GM12878 (cell line): ENCODE measurements around the gene USP2. TPM values are rescaled to one million over a fixed set of nuclear protein-coding genes. Genes with fewer than 3 reads are reported as not detected.

ENCODE experiments used
- ATAC-seq: fragments of 200-7000 bp; cut with Tn5 transposase; 3 replicates; pipeline ENCODE4 v1.9.1; 2020; ENCODE audit warnings: mild to moderate bottlenecking, moderate library complexity
- BruUV-seq: library from RNA; stranded (reverse); fragments of 400-500 nt; replicated peaks from 2 replicates; lab custom pipeline; 2021; lab: Mats Ljungman, UMichigan
- CTCF ChIA-PET: fragments of 300-600 bp; sonication (Branson Sonifier 250); formaldehyde crosslinking; extraction: SDS; loops from one replicate; lab custom pipeline; 2021; ENCODE audit warnings: inconsistent platforms; lab: Yijun Ruan, JAX
- POLR2A ChIA-PET: fragments of 350-600 bp; formaldehyde crosslinking; extraction: SDS; loops from one replicate; lab custom pipeline; 2021; ENCODE audit warnings: inconsistent platforms; lab: Charles Lee
- RAD21 ChIA-PET: fragments of 300-600 bp; sonication (Branson Sonifier 250); formaldehyde crosslinking; loops from one replicate; lab custom pipeline; 2023; ENCODE audit warnings: antibody characterized with exemption; ENCODE audit not compliant: unreplicated experiment; lab: Charles Lee
- SMC1A ChIA-PET: fragments of 300-600 bp; sonication (Branson Sonifier 250); formaldehyde crosslinking; loops from one replicate; lab custom pipeline; 2023; ENCODE audit not compliant: unreplicated experiment, uncharacterized antibody; lab: Charles Lee
- DNase-seq: peaks from one replicate; pipeline ENCODE4 v3.0.0-alpha.2; 2011; ENCODE audit warnings: low read depth, low spot score
- FAIRE-seq: peaks from 3 replicates; lab custom pipeline; 2011; peaks lifted over from hg19 to GRCh38; lab: Jason Lieb, UNC
- H2AFZ ChIP-seq: 2 replicates; pipeline ENCODE4 v1.6.0; 2011; ENCODE audit warnings: low read depth, low read length, control low read depth; ENCODE audit not compliant: control insufficient read depth
- H3K27ac ChIP-seq: 2 replicates; pipeline ENCODE4 v1.5.1; 2011; ENCODE audit warnings: control low read depth; ENCODE audit not compliant: control insufficient read depth, insufficient read depth
- H3K27me3 ChIP-seq, 2 experiments: replicated peaks in 1 of 2; 2 replicates each; pipeline versions ENCODE4 v1.6.0 to v1.6.1; 2011; ENCODE audit warnings: low read length in 1 of 2; ENCODE audit not compliant: control insufficient read depth in 2 of 2, insufficient read depth in 2 of 2
- H3K36me3 ChIP-seq, 2 experiments: 2 replicates each; pipeline ENCODE4 v1.5.1; 2011; ENCODE audit warnings: low read length in 1 of 2; ENCODE audit not compliant: control insufficient read depth in 2 of 2, insufficient read depth in 2 of 2
- H3K4me1 ChIP-seq: 2 replicates; pipeline ENCODE4 v1.6.1; 2011; ENCODE audit warnings: mild to moderate bottlenecking, low read length, moderate library complexity, mixed read lengths; ENCODE audit not compliant: control insufficient read depth, insufficient read depth
- H3K4me2 ChIP-seq: 2 replicates; pipeline ENCODE4 v1.6.0; 2011; ENCODE audit warnings: control low read depth; ENCODE audit not compliant: control insufficient read depth, insufficient read depth
- H3K4me3 ChIP-seq: fragments of 200-600 bp; sonication (generic); 2 replicates; pipeline ENCODE4 v1.5.1; 2016
- H3K79me2 ChIP-seq: 2 replicates; pipeline ENCODE4 v1.6.0; 2011; ENCODE audit warnings: low read length; ENCODE audit not compliant: control insufficient read depth, insufficient read depth
- H3K9ac ChIP-seq: 2 replicates; pipeline ENCODE4 v1.8.0; 2011; ENCODE audit warnings: low read length, control low read depth, mixed read lengths; ENCODE audit not compliant: control insufficient read depth, insufficient read depth
- H3K9me3 ChIP-seq: replicated peaks from 3 replicates; pipeline ENCODE4 v1.5.1; 2011; ENCODE audit warnings: mild to moderate bottlenecking, low read length; ENCODE audit not compliant: control insufficient read depth, insufficient read depth
- H4K20me1 ChIP-seq: 2 replicates; pipeline ENCODE4 v1.6.0; 2011; ENCODE audit not compliant: control insufficient read depth, insufficient read depth
- CHD2 ChIP-seq: IDR thresholded peaks from 2 replicates; pipeline ENCODE4 v1.6.1; 2011; ENCODE audit warnings: low read depth, low read length, improper control_type of control experiment, borderline replicate concordance
- E2F4 ChIP-seq: IDR thresholded peaks from 2 replicates; pipeline ENCODE4 v1.6.1; 2012; ENCODE audit warnings: low read depth, low read length, improper control_type of control experiment
- ELK1 ChIP-seq: IDR thresholded peaks from 2 replicates; pipeline ENCODE4 v1.6.1; 2012; ENCODE audit warnings: low read depth, low read length, improper control_type of control experiment
- FOXK2 ChIP-seq: fragments of 450-650 bp; IDR thresholded peaks from 2 replicates; pipeline ENCODE4 v1.6.1; 2017; ENCODE audit warnings: mild to moderate bottlenecking, moderate library complexity
- HSF1 ChIP-seq: fragments of 150-350 bp; IDR thresholded peaks from 2 replicates; pipeline ENCODE4 v1.6.1; 2014; ENCODE audit warnings: mild to moderate bottlenecking, low read depth, low read length
- KDM1A ChIP-seq: fragments of 200-600 bp; sonication (generic); IDR thresholded peaks from 2 replicates; pipeline ENCODE4 v1.6.1; 2016; ENCODE audit warnings: borderline replicate concordance
- NBN ChIP-seq: fragments of 450-650 bp; IDR thresholded peaks from 2 replicates; pipeline ENCODE4 v1.6.1; 2016
- NFIC ChIP-seq: IDR thresholded peaks from 2 replicates; pipeline ENCODE4 v1.6.1; 2012; ENCODE audit warnings: low read depth, mild to moderate bottlenecking, inconsistent platforms, low read length, moderate library complexity
- POLR2A ChIP-seq: IDR thresholded peaks from 2 replicates; pipeline ENCODE4 v1.6.1; 2011; ENCODE audit warnings: low read depth, mild to moderate bottlenecking, low read length
- SKIL ChIP-seq: fragments of 450-650 bp; IDR thresholded peaks from 2 replicates; pipeline ENCODE4 v1.6.1; 2017; ENCODE audit warnings: mild to moderate bottlenecking, low read depth, inconsistent platforms; ENCODE audit not compliant: poor library complexity, severe bottlenecking
- SMAD5 ChIP-seq: IDR thresholded peaks from 2 replicates; pipeline ENCODE4 v1.6.1; 2016; ENCODE audit warnings: antibody characterized with exemption, low read depth
- SUZ12 ChIP-seq: fragments of 200-600 bp; sonication (generic); IDR thresholded peaks from one replicate; pipeline ENCODE4 v1.6.1; 2018; ENCODE audit warnings: antibody characterized with exemption, mild to moderate bottlenecking; ENCODE audit not compliant: unreplicated experiment
- WGBS: methylation state at CpG from one replicate; pipeline ENCODE4 v1.1.6; 2016; ENCODE audit warnings: low lambda C conversion rate; ENCODE audit not compliant: insufficient replicate concordance, insufficient coverage; ENCODE audit errors: missing lambda C conversion rate; 5-methylcytosine and 5-hydroxymethylcytosine counted together
- in situ Hi-C: fragments of 300-500 bp; cut with MboI; formaldehyde crosslinking; loops from 9 replicates; pipeline ENCODE4 v1.14.3; 2018; ENCODE audit warnings: mixed read lengths
- intact Hi-C: fragments of 100-400 bp; cut with micrococcal nuclease; formaldehyde crosslinking; loops from one replicate; pipeline ENCODE4 v1.14.2; 2022; ENCODE audit not compliant: unreplicated experiment
- polyA plus RNA-seq, 11 experiments: library from polyadenylated mRNA; depleted of rRNA in 4 of 11; unstranded in 6 of 11; stranded (reverse) in 5 of 11; fragments of >200 nt; fragmentation: Nextera tagmentation in 4 of 11; fragmentation: Illumina TruSeq in 1 of 11; extraction: Ambion mirVana in 4 of 11; extraction: Trizol in 1 of 11; gene quantifications; 1 replicate in 1 of 11; 2 replicates in 10 of 11; pipeline versions ENCODE4 v1.2.1 to v1.2.3, GENCODE V29; 2011 to 2016; ENCODE audit warnings: inconsistent platforms in 2 of 11, missing spikeins in 2 of 11, low read depth in 1 of 11
- total RNA-seq, 4 experiments: library from RNA; depleted of rRNA in 3 of 4; stranded (reverse); fragments of >200 nt in 3 of 4; fragmentation: Illumina TruSeq in 1 of 4; extraction: Trizol in 1 of 4; gene quantifications; 2 replicates each; pipeline versions ENCODE4 v1.2.1 to v1.2.3, GENCODE V29; 2013 to 2021

USP2 gene
- total and polyA plus RNA-seq, 10 of the 15 experiments (the other 5 are each of a cell fraction or from before 2014, with no cell fraction given) = 0.03 to 0.13 (median 0.06) TPM; not detected in 4

GRCh38 chr11:119388103-119388502 is 6.6 kb upstream of the USP2 start:
- Histone ChIP-seq H2AFZ (no peak overlapping the region), H3K27me3 (no peaks in the 10 kb centered on the region), H3K4me2 (no peak overlapping the region), H3K4me1 (no peaks in the 10 kb centered on the region), H3K36me3 (no peaks in the 10 kb centered on the region), H3K27ac (no peak overlapping the region), H3K9ac (no peak overlapping the region), H3K4me3 (no peak overlapping the region), H3K9me3 (no peaks in the 10 kb centered on the region), H3K79me2 (no peaks in the 10 kb centered on the region), H4K20me1 (no peaks in the 10 kb centered on the region; the same call in 1 of the 2 replicates)
- FAIRE-seq = no peak
- in situ Hi-C loops = no loop called here
- ATAC-seq = no peak
- no peak for DNase-seq
- CTCF ChIA-PET = interaction anchor here (0.7 to 1.2 kb wide), 2 partner anchors 13 to 1481 kb away, joined by 3 read pairs; no protein-coding TSS in a partner anchor
- WGBS = 29% methylated on average over 7 of the region's 7 CpGs
- intact Hi-C loops = no loop called here
- POLR2A ChIA-PET = no interaction called here
- RAD21 ChIA-PET = no interaction called here
- SMC1A ChIA-PET = no interaction called here
- no TSS peak for BruUV-seq
- no peak for TF ChIP-seq NBN
- no peak for TF ChIP-seq HSF1
- no peak for TF ChIP-seq E2F4

GRCh38 chr11:119384332-119384731 is 2.8 kb upstream of the USP2 start:
- Histone ChIP-seq H3K79me2 (no peaks in the 10 kb centered on the region), H3K27ac (no peak overlapping the region), H3K4me2 (no peak overlapping the region), H3K36me3 (no peaks in the 10 kb centered on the region), H2AFZ (no peak overlapping the region), H4K20me1 (no peaks in the 10 kb centered on the region), H3K4me3 (no peak overlapping the region), H3K9me3 (no peaks in the 10 kb centered on the region), H3K9ac (no peak overlapping the region), H3K4me1 (0 out of 2 replicates have a peak, but pooled peaks cover 3% of the 10 kb centered on the region), H3K27me3 (peaks cover 0 to 5% of the 10 kb centered on the region in 2 experiments; a peak in 1 of 4 replicates)
- ChIA-PET SMC1A (interaction anchor here (0.6 to 1.2 kb wide), 2 partner anchors 91 to 188 kb away, joined by 3 read pairs; no protein-coding TSS in a partner anchor), CTCF (interaction anchor here (0.9 to 17.9 kb wide), 4 partner anchors 9 to 150 kb away, joined by 3 to 183 read pairs (median 3); no protein-coding TSS in a partner anchor), POLR2A (interaction anchor here (1.2 kb wide), 1 partner anchor 23 kb away, joined by 3 read pairs; no protein-coding TSS in a partner anchor), RAD21 (interaction anchor here (2.8 kb wide), 1 partner anchor 90 kb away, joined by 8 read pairs; no protein-coding TSS in a partner anchor)
- ATAC-seq = no peak
- DNase-seq = no peak
- in situ Hi-C loops (no loop called here), intact Hi-C loops (no loop called here)
- 67% methylated on average over 2 of the region's 2 CpGs for WGBS
- FAIRE-seq = no peak
- no TSS peak for BruUV-seq
- no peak for TF ChIP-seq ELK1
- no peak for TF ChIP-seq SMAD5
- no peak for TF ChIP-seq KDM1A
- no peak for TF ChIP-seq CHD2
- no peak for TF ChIP-seq SUZ12
- no peak for TF ChIP-seq NFIC
- TF ChIP-seq SKIL = no peak
- TF ChIP-seq FOXK2 = no peak
- no peak for TF ChIP-seq POLR2A
